Mesendoderm (in vitro differentiated cells): ENCODE measurements around the gene STK32B.
"Not testable (repeated sequence)": the region's sequence is repeated elsewhere in the genome, so short reads cannot be mapped to it uniquely, and the experiment has no call there.

Experiments used
- DNase-seq: peaks from one replicate; pipeline ENCODE4 v3.0.0; 2013
- H2AK5ac ChIP-seq: 2 replicates; pipeline ENCODE4 v1.6.1; 2013; ENCODE audit warnings: low read length, inconsistent platforms
- H2BK120ac ChIP-seq: 2 replicates; pipeline ENCODE4 v1.6.1; 2013; ENCODE audit warnings: low read depth, mild to moderate bottlenecking, low read length, moderate library complexity, mixed read lengths
- H2BK15ac ChIP-seq: replicated peaks from 2 replicates; pipeline ENCODE4 v1.6.1; 2013; ENCODE audit warnings: low read depth, mild to moderate bottlenecking, moderate library complexity
- H2BK5ac ChIP-seq: 2 replicates; pipeline ENCODE4 v1.6.1; 2013; ENCODE audit warnings: low read length, inconsistent platforms
- H3K18ac ChIP-seq: 2 replicates; pipeline ENCODE4 v1.6.1; 2013; ENCODE audit warnings: mild to moderate bottlenecking, low read length, mixed read lengths
- H3K23ac ChIP-seq: one replicate; pipeline ENCODE4 v1.6.1; 2013; ENCODE audit warnings: low read length
- H3K27ac ChIP-seq: 2 replicates; pipeline ENCODE4 v1.5.1; 2013; ENCODE audit warnings: low read depth, mild to moderate bottlenecking, inconsistent platforms, low read length, moderate library complexity
- H3K27me3 ChIP-seq: 2 replicates; pipeline ENCODE4 v1.6.1; 2013; ENCODE audit warnings: low read length, control low read depth, mild to moderate bottlenecking, inconsistent platforms; ENCODE audit not compliant: insufficient read depth, poor library complexity
- H3K36me3 ChIP-seq: 2 replicates; pipeline ENCODE4 v1.6.1; 2013; ENCODE audit warnings: low read length, inconsistent platforms; ENCODE audit not compliant: control insufficient read depth, insufficient read depth
- H3K4ac ChIP-seq: one replicate; pipeline ENCODE4 v1.6.1; 2013; ENCODE audit warnings: low read depth, mild to moderate bottlenecking, low read length, moderate library complexity
- H3K4me1 ChIP-seq: 2 replicates; pipeline ENCODE4 v1.6.1; 2013; ENCODE audit warnings: low read depth, low read length, inconsistent platforms; ENCODE audit not compliant: control insufficient read depth
- H3K4me2 ChIP-seq: 2 replicates; pipeline ENCODE4 v1.6.1; 2013; ENCODE audit warnings: low read length
- H3K4me3 ChIP-seq: 2 replicates; pipeline ENCODE4 v1.5.1; 2013; ENCODE audit warnings: mild to moderate bottlenecking, low read length
- H3K56ac ChIP-seq: one replicate; pipeline ENCODE4 v1.6.1; 2013; ENCODE audit warnings: low read length
- H3K79me1 ChIP-seq: 2 replicates; pipeline ENCODE4 v1.6.1; 2013; ENCODE audit warnings: low read length, inconsistent platforms
- H3K79me2 ChIP-seq: 2 replicates; pipeline ENCODE4 v1.6.1; 2013; ENCODE audit warnings: mild to moderate bottlenecking, low read length; ENCODE audit not compliant: control insufficient read depth, insufficient read depth
- H3K9ac ChIP-seq: 2 replicates; pipeline ENCODE4 v1.6.1; 2013; ENCODE audit warnings: low read length, inconsistent platforms
- H4K5ac ChIP-seq: one replicate; pipeline ENCODE4 v1.6.1; 2013; ENCODE audit warnings: low read length
- H4K8ac ChIP-seq: one replicate; pipeline ENCODE4 v1.6.1; 2013; ENCODE audit warnings: low read depth, mild to moderate bottlenecking, control low read depth, low read length, moderate library complexity
- WGBS: extraction: QIAGEN DNeasy Blood & Tissue Kit; methylation state at CpG from one replicate; pipeline ENCODE4 v1.1.7; 2013; ENCODE audit warnings: low lambda C conversion rate, missing lambda C conversion rate; ENCODE audit not compliant: insufficient coverage; ENCODE audit errors: extremely low coverage; 5-methylcytosine and 5-hydroxymethylcytosine counted together

Gene STK32B

DNA sequence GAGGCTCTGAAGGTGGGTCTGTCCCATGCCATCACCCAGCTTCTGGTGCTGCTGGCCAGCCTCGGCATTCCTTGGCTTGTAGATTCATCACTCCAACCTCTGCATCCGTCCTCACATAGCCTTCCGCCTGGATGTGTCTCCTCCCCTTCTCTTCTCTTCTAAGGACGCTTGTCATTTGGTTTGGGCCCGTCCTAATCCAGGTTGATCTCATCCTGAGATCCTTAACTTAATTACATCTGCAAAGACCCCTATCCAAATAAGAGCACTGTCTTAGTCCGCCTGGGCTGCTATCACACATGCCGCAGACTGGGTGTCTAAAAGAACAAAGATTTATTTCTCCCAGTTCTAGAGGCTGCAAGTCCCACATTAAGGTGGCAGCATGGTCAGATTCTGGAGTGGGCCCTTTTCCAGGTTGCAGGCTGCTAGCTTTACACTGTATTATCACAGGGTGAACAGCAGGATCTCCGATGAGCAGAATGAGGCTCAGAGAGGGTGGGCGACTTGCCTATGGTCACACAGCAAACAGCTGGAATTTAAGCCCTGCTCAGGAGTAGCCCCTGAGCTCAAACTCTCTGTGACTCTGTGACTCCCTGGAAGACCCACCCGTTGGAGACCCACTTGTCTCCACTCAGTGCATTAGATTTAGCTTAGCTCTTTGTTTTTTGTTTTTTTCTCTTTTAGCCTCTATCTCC lies 113.1 kb downstream of the STK32B start:
- WGBS, result no CpG with 5 or more reads among the region's 10 CpGs
- H3K4ac ChIP-seq, result no peak overlapping the region
- DNase-seq, result no peak
- H3K36me3 ChIP-seq, result no peaks in the 10 kb centered on the region
- H3K4me1 ChIP-seq, result peaks cover 6% of the 10 kb centered on the region
- no peaks in the 10 kb centered on the region for H3K79me1 ChIP-seq
- no peak overlapping the region for H4K8ac ChIP-seq
- H3K27ac ChIP-seq, result no peak overlapping the region
- no peak overlapping the region for H3K4me3 ChIP-seq
- no peaks in the 10 kb centered on the region for H3K79me2 ChIP-seq
- H2AK5ac ChIP-seq, result no peak overlapping the region
- H3K23ac ChIP-seq, result no peak overlapping the region
- no peak overlapping the region for H4K5ac ChIP-seq
- no peak overlapping the region for H3K56ac ChIP-seq
- H3K9ac ChIP-seq, result no peak overlapping the region
- H3K27me3 ChIP-seq, result no peaks in the 10 kb centered on the region
- H2BK5ac ChIP-seq, result no peak overlapping the region
- no peak overlapping the region for H3K4me2 ChIP-seq
- no peak overlapping the region for H2BK120ac ChIP-seq
- H3K18ac ChIP-seq, result no peak overlapping the region
- no peak overlapping the region for H2BK15ac ChIP-seq

DNA sequence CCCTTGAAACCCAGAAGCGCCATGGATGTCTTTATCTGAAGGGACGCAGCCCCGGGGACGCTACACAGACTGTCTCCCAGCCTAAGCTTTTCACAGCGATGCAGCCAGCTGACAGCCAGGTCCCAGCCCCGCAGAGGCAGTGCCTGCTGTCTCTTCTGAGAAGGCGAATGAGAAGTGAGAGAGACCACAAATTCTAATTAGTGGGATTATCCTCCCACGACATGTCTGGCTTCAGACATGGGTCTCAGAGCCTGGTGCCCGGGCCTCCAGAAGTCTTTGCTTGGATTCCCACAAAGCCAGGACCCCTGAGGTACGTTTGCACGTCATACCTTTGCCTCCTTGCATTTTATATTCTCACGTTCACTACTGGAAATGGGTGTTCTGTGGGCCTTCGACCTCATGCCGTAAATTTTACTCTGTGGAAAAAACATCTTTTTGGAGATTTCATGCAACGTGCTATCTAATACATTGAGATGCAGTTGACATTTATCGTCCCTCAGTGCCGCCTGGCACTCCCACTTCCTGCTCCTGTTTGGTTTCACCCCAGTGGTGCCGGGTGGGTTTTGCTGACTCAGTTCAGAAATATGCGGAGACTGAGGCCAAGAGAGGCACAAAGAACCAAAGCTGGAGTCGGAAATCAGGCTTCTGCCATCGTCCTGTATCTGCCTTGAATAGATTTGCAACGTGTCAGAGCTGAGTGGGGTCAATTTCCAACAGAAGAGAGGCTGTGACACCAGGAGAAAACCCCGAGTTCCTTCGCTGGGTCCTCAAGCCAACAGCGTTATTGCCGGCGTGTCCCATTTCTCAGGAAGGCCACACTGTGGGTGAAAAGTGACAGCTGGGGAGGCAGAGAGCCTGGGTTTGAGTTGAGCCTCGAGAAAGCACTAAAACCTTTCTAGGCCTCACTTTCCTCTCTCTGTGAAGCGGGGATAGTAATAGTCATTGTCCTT lies 114.4 kb downstream of the STK32B start:
- Histone ChIP-seq H2BK15ac (no peak overlapping the region), H3K27me3 (no peaks in the 10 kb centered on the region), H3K56ac (no peak overlapping the region), H3K79me2 (no peaks in the 10 kb centered on the region), H3K36me3 (no peaks in the 10 kb centered on the region), H4K8ac (no peak overlapping the region), H2BK5ac (no peak overlapping the region), H2BK120ac (no peak overlapping the region), H3K4me1 (peaks cover 6% of the 10 kb centered on the region), H3K23ac (no peak overlapping the region), H3K4me2 (no peak overlapping the region), H3K9ac (no peak overlapping the region), H3K27ac (no peak overlapping the region), H3K18ac (no peak overlapping the region), H3K4me3 (no peak overlapping the region), H4K5ac (no peak overlapping the region), H3K4ac (no peak overlapping the region), H3K79me1 (no peaks in the 10 kb centered on the region), H2AK5ac (no peak overlapping the region)
- DNase-seq, result peak; percentile 71
- WGBS, result no CpG with 5 or more reads among the region's 29 CpGs

GRCh38 chr4:5166377-5166776 lies 115.1 kb downstream of the STK32B start:
- Histone ChIP-seq H3K79me1 (no peaks in the 10 kb centered on the region), H3K56ac (no peak overlapping the region), H2AK5ac (no peak overlapping the region), H4K5ac (no peak overlapping the region), H3K4me1 (peaks cover 6% of the 10 kb centered on the region), H4K8ac (no peak overlapping the region), H3K36me3 (no peaks in the 10 kb centered on the region), H3K4me3 (no peak overlapping the region), H3K79me2 (no peaks in the 10 kb centered on the region), H2BK120ac (no peak overlapping the region), H3K18ac (no peak overlapping the region), H3K23ac (no peak overlapping the region), H2BK15ac (no peak overlapping the region), H3K27me3 (no peaks in the 10 kb centered on the region), H3K4me2 (no peak overlapping the region), H2BK5ac (no peak overlapping the region), H3K4ac (no peak overlapping the region), H3K9ac (no peak overlapping the region), H3K27ac (no peak overlapping the region)
- no CpG with 5 or more reads among the region's 4 CpGs for WGBS
- DNase-seq, result peak; percentile 25

DNA sequence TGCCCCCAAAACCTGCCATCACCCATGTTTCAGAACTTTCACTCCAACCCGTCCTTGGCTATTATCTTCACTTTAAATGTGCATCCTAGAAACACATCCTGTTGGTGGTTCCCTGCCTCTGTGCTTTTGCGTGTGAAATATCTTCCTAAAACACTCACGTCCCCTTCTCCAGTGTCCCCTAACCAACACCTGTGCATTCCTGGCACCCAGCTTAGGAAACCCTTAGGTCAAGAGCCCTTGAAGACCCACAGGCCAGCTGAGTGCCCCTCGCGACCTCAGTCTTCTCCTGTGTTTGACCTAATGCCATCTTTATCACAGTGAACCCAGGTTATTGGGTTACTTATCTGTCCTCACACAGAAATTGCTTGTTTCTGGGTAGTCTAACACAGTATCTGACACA lies 117.6 kb downstream of the STK32B start:
- Histone ChIP-seq H4K5ac (no peak overlapping the region), H3K27me3 (no peaks in the 10 kb centered on the region), H2BK15ac (no peak overlapping the region), H2BK120ac (no peak overlapping the region), H3K23ac (no peak overlapping the region), H2BK5ac (no peak overlapping the region), H3K18ac (no peak overlapping the region), H3K4me1 (peaks cover 6% of the 10 kb centered on the region), H3K9ac (no peak overlapping the region), H3K56ac (no peak overlapping the region), H4K8ac (no peak overlapping the region), H2AK5ac (no peak overlapping the region), H3K4me3 (no peak overlapping the region), H3K4me2 (no peak overlapping the region), H3K36me3 (no peaks in the 10 kb centered on the region), H3K27ac (no peak overlapping the region), H3K79me1 (no peaks in the 10 kb centered on the region), H3K4ac (no peak overlapping the region), H3K79me2 (no peaks in the 10 kb centered on the region)
- WGBS, result no CpG with 5 or more reads among the region's 5 CpGs
- DNase-seq, result no peak

- not testable (repeated sequence) for H4K8ac ChIP-seq, H3K18ac ChIP-seq
Observed at GRCh38 chr4:5175836-5176235, 124.6 kb downstream of the STK32B start.

More at GRCh38 chr4:5175836-5176235, 124.6 kb downstream of the STK32B start:
- not testable (repeated sequence) for H3K4me2 ChIP-seq, H2BK120ac ChIP-seq, H2BK5ac ChIP-seq, H3K79me1 ChIP-seq, H3K27me3 ChIP-seq, H3K4me3 ChIP-seq, H3K23ac ChIP-seq, H3K79me2 ChIP-seq, H3K4ac ChIP-seq, H3K56ac ChIP-seq, H3K9ac ChIP-seq, H2BK15ac ChIP-seq, H3K27ac ChIP-seq, H3K36me3 ChIP-seq, H2AK5ac ChIP-seq, DNase-seq, H3K4me1 ChIP-seq, H4K5ac ChIP-seq
- WGBS, result no CpG with 5 or more reads among the region's 11 CpGs
